GM18907 (cell line): Measurements from ENCODE around the gene TRAPPC6A.

ENCODE experiments used
- ATAC-seq: cut with Tn5 transposase; IDR thresholded peaks from one replicate; pipeline ENCODE4 v1.9.1; 2021; ENCODE audit warnings: mild to moderate bottlenecking, moderate library complexity; ENCODE audit not compliant: unreplicated experiment

TRAPPC6A gene, protein sequence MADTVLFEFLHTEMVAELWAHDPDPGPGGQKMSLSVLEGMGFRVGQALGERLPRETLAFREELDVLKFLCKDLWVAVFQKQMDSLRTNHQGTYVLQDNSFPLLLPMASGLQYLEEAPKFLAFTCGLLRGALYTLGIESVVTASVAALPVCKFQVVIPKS

GRCh38 chr19:45177817-45178261 is at the start of gene TRAPPC6A:
Gene TRAPPC6A, minus strand, starts transcription at chr19:45178237. Its CDS starts 19 bp downstream, at chr19:45178218.
- ATAC-seq, result no peak

- ATAC-seq, result no peak
Measured at GRCh38 chr19:45224645-45225044, 46.6 kb upstream of the TRAPPC6A start.

DNA sequence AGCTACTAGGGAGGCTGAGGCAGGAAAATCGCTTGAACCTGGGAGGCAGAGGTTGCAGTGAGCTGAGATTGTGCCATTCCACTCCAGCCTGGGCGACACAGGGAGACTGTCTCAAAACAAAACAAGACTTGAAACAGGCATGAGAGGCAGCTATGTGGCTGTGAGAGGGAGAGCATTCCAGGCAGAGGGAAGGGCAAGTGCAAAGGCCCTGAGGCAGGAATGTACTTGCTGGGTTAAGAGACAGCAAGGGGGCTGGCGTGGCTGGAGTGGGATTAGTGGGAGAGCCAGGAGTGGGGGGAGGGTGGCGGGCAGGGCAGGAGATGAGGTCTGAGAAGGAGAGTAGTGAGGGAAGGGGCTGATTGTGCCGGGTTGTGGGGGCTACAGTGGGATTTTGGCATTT is 45.8 kb upstream of the TRAPPC6A start:
- ATAC-seq, result no peak

GRCh38 chr19:45222724-45223123 is 44.7 kb upstream of the TRAPPC6A start:
- no peak for ATAC-seq

GRCh38 chr19:45218911-45219743 is 41.1 kb upstream of the TRAPPC6A start:
- ATAC-seq, result no peak

DNA sequence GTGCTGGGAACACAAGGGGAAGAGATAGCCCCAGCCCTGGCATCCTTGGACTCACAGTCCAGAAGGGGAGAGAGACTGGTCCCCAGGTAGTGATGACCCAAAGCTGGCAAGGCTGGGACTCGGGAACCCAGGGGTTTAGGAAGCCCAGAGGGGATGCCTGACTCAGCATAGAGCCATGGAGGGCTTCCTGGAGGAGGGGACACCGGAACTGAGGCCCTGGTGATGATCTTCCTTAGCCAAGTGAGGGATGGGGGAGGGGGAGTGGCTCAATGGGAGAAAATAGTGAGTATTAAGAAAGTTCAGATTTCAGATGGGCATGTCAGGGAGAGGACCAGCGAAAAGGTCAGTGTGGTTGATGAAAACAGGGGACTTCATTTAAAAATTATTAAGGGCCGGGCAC is 40.4 kb upstream of the TRAPPC6A start:
- ATAC-seq, result no peak

DNA sequence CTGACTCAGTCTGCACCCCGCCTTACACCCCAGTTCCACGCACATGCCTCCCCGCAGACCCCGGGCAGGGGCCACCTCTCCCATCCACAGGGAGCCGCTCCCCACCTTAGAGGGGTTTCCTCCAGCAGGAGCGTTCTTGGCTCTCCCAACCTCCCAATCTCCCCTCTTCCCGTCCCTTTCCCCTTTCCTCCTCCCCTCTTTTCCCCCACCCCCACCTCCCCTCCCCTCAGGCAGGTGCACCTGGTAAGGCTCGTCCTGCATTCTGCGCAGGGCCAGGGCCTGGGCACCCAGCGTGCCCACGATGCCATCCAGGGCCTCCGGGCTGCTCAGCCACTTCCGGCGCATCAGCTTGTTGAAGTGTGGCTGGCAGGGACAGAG is 39.9 kb upstream of the TRAPPC6A start:
- ATAC-seq, result no peak

- no peak for ATAC-seq
Measured at GRCh38 chr19:45217193-45217956, 39.3 kb upstream of the TRAPPC6A start.

DNA sequence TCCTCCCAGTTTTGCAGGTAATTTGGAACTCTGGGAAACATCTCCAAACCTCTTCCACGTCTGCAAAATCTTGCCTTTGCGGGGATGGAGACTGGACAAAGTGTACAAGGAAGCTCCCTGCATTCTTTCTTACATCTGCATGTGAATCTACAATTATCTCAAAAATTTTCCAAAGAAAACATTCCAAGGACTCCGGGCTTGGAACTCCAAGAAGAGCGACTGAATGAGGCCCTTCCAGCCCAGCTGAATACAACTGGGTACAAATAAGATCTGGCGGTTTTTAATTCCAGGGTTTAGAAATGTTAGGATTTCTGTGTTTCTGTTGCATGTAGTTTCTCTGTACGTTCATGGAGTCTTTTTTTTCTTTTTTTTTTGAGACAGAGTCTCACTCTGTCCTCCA is 38.6 kb upstream of the TRAPPC6A start:
- no peak for ATAC-seq

DNA sequence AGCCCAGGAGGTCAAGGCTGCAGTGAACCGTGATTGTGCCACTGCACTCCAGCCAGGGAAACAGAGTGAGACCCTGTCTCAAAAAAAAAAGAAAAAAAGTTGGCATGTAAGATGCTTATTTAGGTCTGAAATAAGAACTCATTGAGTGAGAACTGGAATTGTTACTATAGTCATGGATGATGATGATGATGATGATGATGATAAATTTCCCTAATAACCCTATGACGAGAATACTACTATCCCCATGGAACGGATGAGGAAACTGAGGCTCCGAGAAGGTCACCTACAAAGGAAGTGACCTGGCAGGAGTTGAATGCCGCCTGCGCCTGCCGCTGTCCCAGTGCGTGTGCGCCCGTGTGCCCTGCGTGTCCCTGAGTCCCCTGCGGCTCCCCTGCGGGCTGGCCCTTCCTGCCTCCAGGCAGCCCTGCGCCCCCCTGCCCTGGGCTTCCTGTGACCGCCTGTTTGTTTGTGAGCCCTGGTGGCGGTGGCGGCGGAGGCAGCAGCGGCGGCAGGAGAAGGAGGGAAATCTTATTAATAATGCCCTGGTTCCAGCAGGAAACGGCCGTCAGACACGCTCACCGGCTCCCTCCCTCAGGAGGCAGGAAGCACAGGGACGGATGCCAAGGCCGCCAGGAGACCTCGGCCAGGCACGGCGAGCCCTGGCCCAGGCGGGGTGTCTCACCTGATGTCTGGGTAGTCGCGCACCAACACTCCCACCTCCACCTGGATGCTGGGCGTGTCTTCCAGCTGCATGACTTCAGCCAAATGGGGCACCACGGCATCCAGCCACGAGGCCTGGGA is 37.6 kb upstream of the TRAPPC6A start:
- ATAC-seq, result no peak

- ATAC-seq, result no peak
Measured at GRCh38 chr19:45213031-45213430, 35.0 kb upstream of the TRAPPC6A start.

DNA sequence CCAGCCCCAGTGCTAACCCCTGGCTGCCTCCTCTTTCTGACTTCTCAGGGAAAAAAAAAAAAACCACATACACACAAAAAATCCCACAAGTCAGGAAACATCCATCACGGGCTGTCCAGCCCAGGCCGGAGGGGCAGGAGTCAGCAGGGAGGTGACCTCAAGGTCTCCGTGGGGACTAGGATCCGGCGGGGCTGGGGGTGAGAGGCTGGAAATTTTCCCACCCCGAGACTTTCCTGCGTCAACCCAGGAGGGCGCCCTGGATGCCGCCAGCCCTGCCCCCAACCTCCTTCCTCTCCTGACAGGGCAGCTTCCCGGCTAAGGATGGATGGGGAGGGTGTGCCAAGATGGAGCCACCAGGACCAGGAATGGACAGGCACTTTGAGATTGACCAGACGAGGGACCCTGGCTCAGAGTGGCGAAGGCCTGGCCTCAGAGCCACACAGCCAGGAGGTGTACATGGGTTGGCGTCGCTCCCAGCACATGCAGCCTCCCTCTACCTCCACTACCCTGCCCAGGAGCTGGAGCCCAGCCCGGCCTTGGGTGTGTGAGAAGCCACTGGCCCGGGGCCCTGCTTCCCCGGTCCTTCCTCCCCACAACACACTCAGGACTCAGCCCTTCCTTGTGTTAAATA is 33.8 kb upstream of the TRAPPC6A start:
- no peak for ATAC-seq

- no peak for ATAC-seq
Measured at GRCh38 chr19:45206328-45206727, 28.3 kb upstream of the TRAPPC6A start.

- no peak for ATAC-seq
Measured at GRCh38 chr19:45205810-45206209, 27.8 kb upstream of the TRAPPC6A start.

GRCh38 chr19:45202637-45203036 is 24.6 kb upstream of the TRAPPC6A start:
- no peak for ATAC-seq

GRCh38 chr19:45200568-45200967 is 22.5 kb upstream of the TRAPPC6A start:
- no peak for ATAC-seq

DNA sequence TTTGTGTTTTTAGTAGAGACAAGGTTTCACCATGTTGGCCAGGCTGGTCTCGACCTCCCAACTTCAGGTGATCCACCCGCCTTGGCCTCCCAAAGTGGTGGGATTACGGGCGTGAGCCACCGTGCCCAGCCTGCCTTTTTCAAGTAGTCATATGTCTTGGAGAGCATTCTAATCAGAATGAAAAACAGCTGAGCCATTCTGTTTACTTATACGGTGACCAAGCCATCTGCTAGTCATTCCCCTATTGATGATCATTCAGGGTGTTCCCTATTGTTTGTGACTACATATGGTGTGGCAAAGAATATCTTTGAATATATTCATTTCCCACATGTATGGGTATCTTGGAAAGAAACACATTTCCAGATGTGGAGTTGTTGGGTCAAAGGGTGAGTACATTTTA is 17.7 kb upstream of the TRAPPC6A start:
- no peak for ATAC-seq

DNA sequence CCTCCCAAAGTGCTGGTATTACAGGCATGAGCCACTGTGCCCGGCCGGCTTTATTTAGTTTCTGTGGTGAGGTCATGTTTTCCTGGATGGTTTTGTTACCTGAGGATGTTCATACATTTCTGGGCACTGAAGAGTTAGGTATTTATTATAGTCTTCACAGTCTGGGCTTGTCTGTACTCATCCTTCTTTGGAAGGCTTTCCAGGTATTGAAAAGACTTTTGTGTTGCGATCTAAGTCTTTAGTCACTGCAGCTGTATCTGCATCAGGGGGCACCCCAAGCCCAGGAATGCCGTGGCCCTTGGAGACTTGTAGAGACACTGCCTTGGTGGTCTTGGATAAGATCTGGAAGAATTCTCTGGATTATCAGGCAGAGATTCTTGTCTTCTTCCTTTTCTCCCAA is 13.3 kb upstream of the TRAPPC6A start:
- ATAC-seq, result no peak

- ATAC-seq, result no peak
Measured at GRCh38 chr19:45189971-45190370, 11.9 kb upstream of the TRAPPC6A start.

GRCh38 chr19:45187421-45188100 is 9.5 kb upstream of the TRAPPC6A start:
- ATAC-seq, result no peak
